HG02642 (cell line): ENCODE data around the gene SLC39A11.

ENCODE experiments used
- ATAC-seq: cut with Tn5 transposase; IDR thresholded peaks from one replicate; pipeline ENCODE4 v1.9.1; 2021; ENCODE audit warnings: mild to moderate bottlenecking; ENCODE audit not compliant: unreplicated experiment, poor library complexity

Gene SLC39A11

DNA sequence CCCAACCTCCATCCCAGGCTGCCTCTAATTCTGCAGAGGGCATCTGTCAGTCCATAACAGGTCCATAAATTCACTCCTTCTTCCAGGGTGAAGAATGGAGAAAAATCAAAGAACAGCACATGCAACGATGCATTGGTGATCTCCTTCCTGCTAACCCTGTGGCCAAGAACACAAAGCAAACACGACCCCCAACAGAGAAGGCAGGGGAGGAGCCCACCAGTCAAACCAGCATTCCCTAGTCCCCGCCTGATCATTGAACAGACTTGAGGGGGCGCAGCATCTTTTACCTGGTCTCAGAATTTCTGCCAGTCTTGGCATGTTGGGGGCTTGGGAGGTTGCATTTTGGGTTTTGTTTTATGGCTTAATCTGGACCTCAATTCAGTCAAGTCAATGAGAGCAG, 476.0 kb downstream of the SLC39A11 start:
- ATAC-seq: no peak

DNA sequence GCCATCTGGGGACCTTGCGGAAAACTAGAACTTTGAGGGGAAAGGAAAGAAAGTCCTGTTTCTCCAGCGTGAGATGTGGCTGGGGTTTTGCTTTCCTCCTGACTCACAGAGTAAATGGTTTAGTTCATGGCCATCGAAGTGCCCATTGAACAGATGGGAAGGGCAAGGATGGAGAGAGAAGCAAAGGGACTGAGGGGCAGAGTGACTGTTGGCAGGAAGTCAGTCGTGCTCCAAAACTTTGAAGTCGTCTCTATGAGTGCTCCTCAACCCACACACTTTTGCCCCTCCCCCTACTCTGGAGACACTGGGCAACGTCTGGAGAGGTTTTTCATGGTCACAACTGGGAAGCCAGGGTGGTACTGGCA, 476.9 kb downstream of the SLC39A11 start:
- no peak for ATAC-seq

DNA sequence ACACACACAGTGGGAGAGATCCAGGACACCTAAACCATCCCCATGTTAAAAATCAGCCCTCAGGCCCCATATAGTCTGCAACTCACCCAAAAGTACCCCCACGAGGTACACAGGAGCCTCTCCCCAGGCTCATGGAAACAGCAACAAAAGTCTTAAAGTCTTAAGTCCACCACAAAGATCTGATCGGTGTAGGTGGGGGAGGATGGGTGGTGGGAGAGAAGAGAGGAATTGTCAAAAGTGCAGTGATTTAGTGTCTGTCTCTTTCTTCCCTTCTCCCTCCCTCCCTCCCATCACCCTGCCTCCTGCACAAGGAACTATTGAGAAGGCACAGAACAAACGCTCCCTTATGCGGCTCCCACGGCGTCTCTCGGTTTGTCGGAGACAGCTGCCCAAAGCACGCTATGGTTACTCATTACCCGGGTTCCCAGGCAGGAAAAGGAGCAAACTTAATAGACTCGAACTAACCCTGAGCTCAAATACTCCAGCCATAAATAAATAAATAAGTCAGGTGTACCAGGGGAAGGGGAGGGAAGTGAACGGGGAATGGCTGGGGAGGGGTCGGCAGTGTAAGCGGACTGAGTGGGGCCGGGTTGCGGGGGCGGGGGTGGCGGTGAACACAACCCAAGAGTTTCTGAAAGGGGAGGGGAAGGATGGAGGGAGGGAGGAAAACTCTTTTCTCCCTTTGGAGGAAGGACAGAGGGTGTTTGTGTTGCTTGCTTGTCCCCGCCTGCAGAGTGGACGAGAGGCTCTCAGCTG, 477.4 kb downstream of the SLC39A11 start:
- ATAC-seq: peak; percentile 65

DNA sequence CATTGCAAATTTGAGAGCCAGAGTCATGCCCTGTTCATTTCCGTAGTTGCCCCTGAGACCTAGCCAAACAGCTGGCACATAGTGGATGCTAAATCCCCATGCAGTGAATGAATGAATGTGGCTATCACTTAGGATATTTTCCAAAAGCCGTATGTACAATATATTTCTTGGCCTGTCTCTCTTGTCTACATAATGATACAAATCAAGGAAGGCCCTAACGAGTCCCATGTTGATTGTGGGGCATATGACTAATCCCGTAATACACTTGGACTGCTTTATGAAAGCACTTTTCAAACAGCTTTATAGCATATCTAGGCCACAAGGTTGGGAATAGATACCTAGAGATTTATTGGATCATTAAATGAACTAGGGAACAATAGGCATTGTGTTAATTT, 478.0 kb downstream of the SLC39A11 start:
- ATAC-seq: no peak

DNA sequence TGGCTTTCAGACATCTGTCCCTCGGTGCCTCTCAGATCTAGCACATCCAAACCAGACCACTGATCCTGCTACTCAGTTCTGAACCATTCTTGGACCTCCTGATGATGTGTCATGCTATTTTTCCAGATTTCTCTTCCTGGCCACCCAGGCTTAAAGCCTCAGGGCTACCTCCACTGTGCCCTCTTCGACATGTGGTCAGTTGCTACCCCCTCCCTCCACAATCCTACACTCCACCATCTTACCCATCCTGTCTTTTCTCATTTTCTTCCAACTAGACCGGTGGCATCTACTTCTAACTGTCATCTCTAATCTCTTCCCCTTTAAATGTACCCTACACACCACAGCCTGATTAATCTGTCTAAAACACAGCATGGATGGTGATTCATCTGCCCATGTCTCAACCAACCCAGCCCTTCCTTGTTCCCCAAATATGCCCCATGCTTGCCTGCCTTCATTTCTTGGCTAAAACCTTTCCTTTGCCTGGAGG, 478.6 kb downstream of the SLC39A11 start:
- ATAC-seq: no peak

DNA sequence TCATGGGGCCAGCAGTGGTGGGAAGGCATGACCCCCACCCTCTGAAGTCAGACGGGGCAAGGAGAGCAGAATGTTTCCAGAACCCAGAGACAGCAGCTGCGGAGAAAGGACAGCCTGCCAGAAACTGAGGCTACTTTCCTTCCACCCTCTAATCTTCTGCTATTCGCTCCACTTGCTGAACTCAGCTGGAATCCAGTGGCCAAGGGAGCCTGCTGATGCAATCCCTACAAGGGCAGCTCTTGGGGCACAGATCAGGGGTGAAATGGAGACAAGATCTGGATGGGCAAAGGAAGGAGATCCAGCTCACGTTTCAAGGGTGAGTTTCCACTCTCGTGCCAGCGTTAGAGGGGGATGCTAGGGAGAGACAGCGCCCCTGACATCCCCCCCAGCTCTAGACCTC, 479.1 kb downstream of the SLC39A11 start:
- ATAC-seq: no peak

DNA sequence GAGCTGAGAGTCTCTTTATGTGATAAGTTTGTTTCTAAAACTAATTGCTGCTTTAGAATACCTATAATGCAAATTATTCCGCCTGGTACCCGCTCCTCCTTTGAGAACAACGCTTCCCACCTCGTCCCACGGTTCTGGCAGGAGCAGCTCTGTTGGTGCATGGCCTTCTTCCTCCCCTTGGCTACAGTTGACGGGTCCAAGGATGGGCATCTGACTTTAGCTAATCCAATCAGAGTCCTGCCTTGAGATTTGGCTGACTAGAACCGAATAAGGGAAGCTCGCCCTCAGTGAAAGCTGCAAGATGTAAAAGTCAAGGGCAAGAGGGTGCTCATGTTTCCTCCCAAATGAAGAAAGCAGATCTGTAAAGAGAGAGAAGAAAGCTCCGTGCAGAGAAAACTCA, 481.3 kb downstream of the SLC39A11 start:
- ATAC-seq: no peak

DNA sequence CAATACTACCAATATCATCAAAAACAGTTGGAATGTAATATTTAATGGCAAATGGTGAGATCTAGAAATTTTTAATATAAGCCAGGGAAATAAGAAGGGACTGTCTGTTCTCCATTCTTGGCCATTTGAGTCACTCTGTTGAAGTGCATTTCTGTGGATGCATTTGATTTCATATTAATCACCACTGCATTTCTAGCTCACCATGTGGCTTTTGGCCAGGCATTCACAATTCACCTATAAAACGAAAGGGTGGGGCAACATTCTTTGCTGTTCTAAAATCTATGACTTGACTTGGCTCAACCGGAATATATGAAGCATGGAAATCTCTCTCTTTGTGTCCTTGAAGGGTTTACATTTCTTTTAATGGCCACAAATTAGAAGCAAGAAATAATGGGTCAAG, 483.0 kb downstream of the SLC39A11 start:
- ATAC-seq: no peak

DNA sequence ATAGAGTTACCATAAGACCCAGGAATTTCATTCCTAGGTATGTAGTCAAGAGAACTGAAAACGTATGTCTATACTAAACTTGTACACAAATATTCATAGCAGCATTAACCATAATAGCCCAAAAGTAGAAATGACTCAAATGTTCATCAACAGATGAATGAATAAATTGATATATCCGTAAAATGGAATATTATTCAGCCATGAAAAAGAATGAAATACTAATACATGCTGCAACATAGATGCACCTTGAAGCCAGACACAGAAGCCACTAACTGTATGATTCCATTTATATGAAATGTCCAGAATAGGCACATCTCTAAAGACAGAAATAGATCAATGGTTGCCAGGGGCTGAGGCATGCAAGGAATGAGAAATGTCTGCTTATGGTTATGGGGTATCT, 484.1 kb downstream of the SLC39A11 start:
- ATAC-seq: no peak

DNA sequence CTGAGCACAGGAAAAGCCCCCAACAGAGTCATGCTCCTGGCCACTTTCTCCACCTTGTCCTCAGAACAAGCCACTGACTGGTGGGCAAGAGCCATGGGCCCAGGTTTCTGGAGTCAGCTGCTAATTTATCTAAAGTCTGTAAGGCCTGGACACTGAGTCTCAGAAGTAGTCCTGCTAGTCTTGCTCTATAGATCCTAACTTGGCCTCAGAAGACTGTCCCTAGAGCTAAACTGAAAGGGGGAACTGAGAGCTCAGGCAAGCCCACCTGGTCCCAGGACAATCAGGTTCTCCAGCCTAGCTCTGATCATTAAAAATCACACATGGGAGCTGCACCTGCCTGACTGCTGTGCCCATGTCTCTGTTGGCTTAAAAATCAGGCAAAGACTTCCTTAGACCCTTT, 485.8 kb downstream of the SLC39A11 start:
- ATAC-seq: no peak

DNA sequence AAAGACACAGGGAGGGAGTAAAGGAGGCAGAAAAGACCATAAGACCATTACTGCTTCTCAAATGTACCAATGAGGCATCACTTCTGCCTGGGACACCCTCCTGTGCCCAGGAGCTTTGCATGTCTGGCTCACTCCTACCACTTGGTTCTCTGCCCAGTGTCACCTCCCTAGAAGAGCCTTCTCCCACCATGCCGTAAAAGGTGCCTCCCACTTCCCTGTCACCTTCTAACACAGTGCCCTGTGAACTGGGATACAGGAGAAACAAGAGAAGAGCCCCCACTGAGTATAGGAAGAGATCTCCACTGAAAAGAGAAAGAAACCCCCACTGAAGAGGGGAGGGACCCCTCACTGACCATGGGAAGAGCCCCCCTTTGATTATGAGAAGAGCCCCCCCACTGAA, 486.9 kb downstream of the SLC39A11 start:
- ATAC-seq: no peak

DNA sequence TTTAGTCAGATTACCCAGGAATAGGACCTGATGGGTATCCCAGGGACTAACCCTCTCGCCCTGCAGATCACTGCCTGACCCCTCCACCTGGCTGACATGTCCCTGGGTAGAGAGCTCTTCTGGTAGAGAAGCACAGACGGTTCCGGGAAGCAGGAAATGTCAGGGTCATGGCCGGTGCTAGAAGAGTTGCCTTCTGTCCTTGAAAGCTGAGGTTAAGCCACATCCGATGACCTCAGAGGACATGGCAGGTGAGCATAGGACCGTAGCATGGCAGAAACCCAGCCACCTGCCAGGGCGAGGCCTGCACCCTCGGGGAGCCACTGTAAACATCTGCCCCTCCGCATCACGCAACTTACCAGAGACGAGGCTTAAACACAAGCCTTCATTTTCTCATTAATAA, 488.0 kb downstream of the SLC39A11 start:
- ATAC-seq: no peak

DNA sequence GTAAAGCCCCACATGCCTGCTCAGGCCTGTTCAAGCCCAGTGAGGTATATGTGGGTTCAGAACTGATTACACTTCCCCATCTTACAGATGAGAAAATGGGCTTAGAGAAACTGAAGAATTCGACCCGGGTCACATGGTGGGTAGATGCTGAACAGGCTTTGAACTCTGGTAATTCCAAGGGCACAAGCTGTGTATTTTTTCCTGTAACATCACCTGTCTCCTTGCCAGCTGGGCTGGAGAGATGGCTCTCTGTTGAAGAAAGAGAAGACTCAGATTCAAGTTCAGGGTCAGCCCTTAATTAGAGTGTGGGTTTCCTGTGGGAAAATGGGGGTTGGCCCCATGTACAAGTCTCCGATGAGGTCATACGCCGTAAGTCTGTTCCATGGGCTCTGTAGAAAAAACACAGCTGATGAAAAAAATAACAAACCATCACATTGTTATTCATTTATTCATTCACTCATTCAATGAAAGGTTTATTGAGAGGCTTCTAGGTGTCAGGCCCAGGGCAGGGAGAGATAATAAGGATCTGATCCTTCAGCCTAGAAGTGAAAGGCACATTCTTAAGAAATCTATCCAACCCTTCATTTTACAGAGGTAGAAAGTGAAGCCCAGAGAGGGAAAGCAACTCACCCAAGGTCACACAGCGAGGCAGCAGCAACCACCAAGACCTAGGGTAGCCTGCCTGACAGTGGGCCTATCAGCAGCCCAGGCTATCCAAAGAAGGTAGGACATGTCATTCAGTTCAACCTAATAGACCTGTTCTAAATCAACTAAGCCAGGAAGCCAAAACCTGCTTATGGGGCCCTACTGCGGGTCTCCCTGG, 488.9 kb downstream of the SLC39A11 start:
- no peak for ATAC-seq

DNA sequence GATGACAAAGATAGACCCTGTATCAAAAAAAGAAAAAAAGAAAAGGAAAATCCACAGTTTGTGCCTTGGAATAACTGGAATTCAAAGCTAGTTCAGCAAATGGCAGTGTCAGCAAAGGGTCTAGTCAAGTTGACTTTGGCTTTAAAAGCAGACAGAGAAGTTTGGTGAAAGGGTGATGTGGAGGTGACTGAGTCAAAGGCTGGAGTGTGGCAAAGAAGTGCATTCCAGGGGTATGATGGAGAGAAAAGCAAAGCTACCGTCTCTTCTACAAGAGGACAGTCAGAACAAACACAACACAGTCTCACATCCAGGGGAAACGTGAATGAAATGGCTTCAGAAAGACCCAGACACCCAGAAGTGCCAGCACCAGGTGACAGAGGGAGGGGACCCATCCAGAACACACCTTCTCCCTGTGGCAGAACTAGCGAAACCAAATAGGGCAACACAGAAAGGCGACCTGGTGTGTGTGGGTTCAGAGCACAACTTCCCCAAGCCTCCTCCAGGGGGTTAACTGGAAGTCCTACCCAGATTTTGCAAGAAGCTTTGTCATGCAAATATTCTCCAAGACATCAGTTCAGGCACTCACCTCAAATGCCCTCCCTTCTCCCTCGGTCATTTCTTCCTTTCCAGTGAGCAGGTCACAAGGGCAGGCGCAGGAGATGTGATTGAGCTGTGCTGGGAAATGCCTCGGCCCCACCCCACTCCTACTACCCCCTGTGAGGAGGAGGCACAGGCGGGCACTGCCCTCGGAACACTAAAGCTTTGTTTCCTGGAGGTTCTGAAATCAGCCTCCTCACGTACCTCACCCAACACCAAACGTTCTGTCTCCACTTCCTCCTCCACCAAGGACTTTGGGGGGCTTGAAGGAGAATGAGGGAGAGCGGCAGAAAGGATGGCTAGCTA, 489.7 kb downstream of the SLC39A11 start:
- no peak for ATAC-seq

DNA sequence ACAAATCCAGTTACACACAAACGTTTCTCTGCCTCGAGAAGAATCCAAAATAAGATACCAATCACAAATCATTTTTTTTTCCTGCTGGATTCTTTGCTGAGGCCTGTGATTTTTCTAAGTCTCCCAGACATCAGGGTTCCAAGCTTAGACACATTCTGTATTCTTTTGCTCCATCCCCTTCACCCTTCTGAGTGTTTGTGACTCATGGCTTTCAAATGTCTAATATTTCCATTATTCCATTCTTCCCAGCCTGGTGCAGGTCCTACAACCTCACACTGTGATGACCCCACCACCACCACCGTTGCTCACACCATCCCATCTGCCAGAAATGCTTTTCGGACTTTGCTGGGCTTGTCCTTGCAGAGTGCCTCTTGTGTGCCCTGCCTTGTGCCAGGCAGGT, 491.6 kb downstream of the SLC39A11 start:
- ATAC-seq: no peak

DNA sequence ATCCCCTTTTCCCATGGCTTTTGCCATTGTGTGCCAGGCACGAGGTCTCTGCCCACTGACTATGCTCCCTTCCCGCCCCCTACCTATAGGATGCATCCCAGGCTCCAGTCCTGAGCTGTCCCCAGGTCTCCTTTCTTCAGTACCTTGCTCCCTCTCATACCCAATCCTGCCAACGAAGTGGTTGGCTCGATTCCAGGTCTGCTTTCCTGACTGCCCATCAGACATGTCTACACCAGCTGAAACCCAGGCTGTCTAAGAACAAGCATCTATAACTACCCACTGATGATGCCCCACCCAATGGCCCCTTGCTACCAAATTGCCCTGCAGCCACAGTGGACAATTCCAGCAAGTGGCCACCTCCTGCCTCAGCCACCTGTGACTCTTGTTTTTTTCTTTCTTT, 492.6 kb downstream of the SLC39A11 start:
- ATAC-seq: no peak

DNA sequence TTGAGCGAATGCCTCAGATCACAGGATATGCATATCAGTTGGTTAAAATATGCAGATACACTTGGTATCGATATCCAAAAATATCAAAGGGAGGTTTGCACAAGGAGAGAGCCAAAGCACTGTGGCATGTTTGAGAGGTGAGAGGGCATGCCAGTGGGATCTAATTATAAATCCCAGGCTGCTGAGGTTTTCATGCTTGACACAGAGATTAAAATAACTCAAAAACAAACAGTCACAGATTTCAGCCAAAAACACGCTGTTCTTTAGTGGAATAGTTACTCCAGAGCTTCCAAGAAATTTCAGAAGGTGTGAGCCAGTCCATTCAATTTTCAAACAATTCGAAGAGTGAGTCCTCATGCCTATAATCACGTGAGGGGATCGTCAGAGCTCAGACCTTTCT, 493.8 kb downstream of the SLC39A11 start:
- ATAC-seq: no peak

DNA sequence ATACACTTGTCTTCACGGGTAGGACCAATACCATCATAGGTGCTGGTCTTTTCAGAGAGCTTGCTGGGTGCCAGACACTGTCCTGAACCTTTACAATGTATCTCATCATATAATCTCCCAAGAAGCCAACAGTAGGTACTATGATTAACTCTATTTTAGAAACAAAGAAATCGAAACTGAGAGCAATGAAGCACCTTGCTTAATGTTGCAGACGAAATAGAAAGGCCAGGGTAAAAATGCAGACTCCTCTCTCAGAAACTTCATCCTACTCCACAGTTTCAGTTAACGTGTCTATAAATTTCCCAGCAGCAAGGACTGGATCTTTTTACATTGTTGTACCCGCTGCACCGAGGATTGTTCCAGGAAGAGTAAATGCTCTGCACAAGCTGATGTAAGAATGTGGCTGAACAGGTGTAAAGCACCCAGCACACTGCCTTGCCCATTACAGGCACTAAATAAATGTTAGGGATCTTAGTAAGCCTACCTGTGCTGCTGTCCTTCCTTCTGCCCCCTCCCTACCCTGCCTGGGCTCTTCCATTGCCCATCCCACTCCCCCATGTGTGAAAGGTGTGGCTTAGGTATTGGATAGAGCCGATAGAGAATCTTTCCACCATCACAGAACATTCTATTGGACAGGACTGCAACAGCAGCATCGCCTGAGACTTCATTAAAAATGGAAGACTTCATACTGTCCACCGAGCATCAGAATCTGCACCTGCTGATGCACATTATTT, 495.0 kb downstream of the SLC39A11 start:
- no peak for ATAC-seq
